Measurements from ENCODE around the gene FTH1. TPM values are rescaled to one million over a fixed set of nuclear protein-coding genes. Genes with fewer than 3 reads are reported as not detected.

FTH1 gene
- polyA plus RNA-seq, 1 donor from 2014 or later, result 597 TPM

GRCh38 chr11:61948505-61948904, 18.9 kb downstream of the FTH1 start:
- Histone ChIP-seq H3K9ac (ENCODE audit: low read length) (peak overlapping the region; percentile 65), H3K27ac (ENCODE audit: low read length) (peak overlapping the region; percentile 95), H3K4me3 (ENCODE audit: low read length) (peak overlapping the region; percentile 45), H3K9me3 (ENCODE audit: low read length) (no peaks in the 10 kb centered on the region), H3K79me2 (replicated peaks; ENCODE audit: insufficient read depth, low read length) (no peaks in the 10 kb centered on the region), H2AFZ (ENCODE audit: low read depth, low read length) (no peak overlapping the region), H4K20me1 (ENCODE audit: insufficient read depth) (no peaks in the 10 kb centered on the region), H3F3A (ENCODE audit: insufficient read depth, low read length, poor library complexity, severe bottlenecking) (no peaks in the 10 kb centered on the region), H3K9me2 (ENCODE audit: insufficient read depth, low read length) (no peaks in the 10 kb centered on the region), H3K4me2 (ENCODE audit: low read length) (peak overlapping the region; percentile 57), H3K27me3 (ENCODE audit: insufficient read depth, low read depth, low read length) (no peaks in the 10 kb centered on the region), H3K36me3 (ENCODE audit: insufficient read depth, low read length) (no peaks in the 10 kb centered on the region)
- no peak for TF ChIP-seq RAD21 (conservative IDR thresholded peaks at IDR 0.05)
- no peak for TF ChIP-seq POLR2AphosphoS5 (IDR thresholded peaks at IDR 0.05)
- TF ChIP-seq SMC3 (conservative IDR thresholded peaks at IDR 0.05; ENCODE audit: poor library complexity), result no peak
- TF ChIP-seq CTCF (IDR thresholded peaks at IDR 0.05; ENCODE audit: poor library complexity, severe bottlenecking), result no peak
- TF ChIP-seq TAF1 (IDR thresholded peaks at IDR 0.05; ENCODE audit: low read depth), result no peak
- TF ChIP-seq MXI1 (conservative IDR thresholded peaks at IDR 0.05; ENCODE audit: poor library complexity, severe bottlenecking), result no peak
- no peak for TF ChIP-seq REST (IDR thresholded peaks at IDR 0.05; ENCODE audit: borderline replicate concordance)
- no peak for TF ChIP-seq EP300 (conservative IDR thresholded peaks at IDR 0.05; ENCODE audit: poor library complexity, severe bottlenecking)
- no peak for TF ChIP-seq EZH2 (IDR thresholded peaks at IDR 0.05; ENCODE audit: borderline replicate concordance, insufficient read depth, low read length, poor library complexity, severe bottlenecking)

GRCh38 chr11:61947486-61948210, 19.8 kb downstream of the FTH1 start:
- H3K4me2 ChIP-seq (ENCODE audit: low read length), result no peak overlapping the region
- H3K9me3 ChIP-seq (ENCODE audit: low read length), result no peaks in the 10 kb centered on the region
- H3K9ac ChIP-seq (ENCODE audit: low read length), result no peak overlapping the region
- no peaks in the 10 kb centered on the region for H3K79me2 ChIP-seq (replicated peaks; ENCODE audit: insufficient read depth, low read length)
- no peak overlapping the region for H3K27ac ChIP-seq (ENCODE audit: low read length)
- H3K27me3 ChIP-seq (ENCODE audit: insufficient read depth, low read depth, low read length), result no peaks in the 10 kb centered on the region
- H3K36me3 ChIP-seq (ENCODE audit: insufficient read depth, low read length), result no peaks in the 10 kb centered on the region
- TF ChIP-seq EZH2 (IDR thresholded peaks at IDR 0.05; ENCODE audit: borderline replicate concordance, insufficient read depth, low read length, poor library complexity, severe bottlenecking) (no peak), POLR2AphosphoS5 (IDR thresholded peaks at IDR 0.05) (no peak), REST (IDR thresholded peaks at IDR 0.05; ENCODE audit: borderline replicate concordance) (no peak), SMC3 (conservative IDR thresholded peaks at IDR 0.05; ENCODE audit: poor library complexity) (peak; percentile 88), TAF1 (IDR thresholded peaks at IDR 0.05; ENCODE audit: low read depth) (no peak), MXI1 (conservative IDR thresholded peaks at IDR 0.05; ENCODE audit: poor library complexity, severe bottlenecking) (peak; percentile 21), RAD21 (conservative IDR thresholded peaks at IDR 0.05) (peak; percentile 88), EP300 (conservative IDR thresholded peaks at IDR 0.05; ENCODE audit: poor library complexity, severe bottlenecking) (no peak), CTCF (IDR thresholded peaks at IDR 0.05; ENCODE audit: poor library complexity, severe bottlenecking) (peak; percentile 90)
- H2AFZ ChIP-seq (ENCODE audit: low read depth, low read length), result no peak overlapping the region
- no peaks in the 10 kb centered on the region for H3F3A ChIP-seq (ENCODE audit: insufficient read depth, low read length, poor library complexity, severe bottlenecking)
- H3K4me3 ChIP-seq (ENCODE audit: low read length), result no peak overlapping the region
- no peaks in the 10 kb centered on the region for H4K20me1 ChIP-seq (ENCODE audit: insufficient read depth)
- no peaks in the 10 kb centered on the region for H3K9me2 ChIP-seq (ENCODE audit: insufficient read depth, low read length)
